Measurements from ENCODE around the gene SNUPN. TPM values are rescaled to one million over a fixed set of nuclear protein-coding genes. Genes with fewer than 3 reads are reported as not detected.

Gene SNUPN
- total RNA-seq, 4 donors from 2014 or later, result 14.2 to 18.3 (median 15.9) TPM

DNA sequence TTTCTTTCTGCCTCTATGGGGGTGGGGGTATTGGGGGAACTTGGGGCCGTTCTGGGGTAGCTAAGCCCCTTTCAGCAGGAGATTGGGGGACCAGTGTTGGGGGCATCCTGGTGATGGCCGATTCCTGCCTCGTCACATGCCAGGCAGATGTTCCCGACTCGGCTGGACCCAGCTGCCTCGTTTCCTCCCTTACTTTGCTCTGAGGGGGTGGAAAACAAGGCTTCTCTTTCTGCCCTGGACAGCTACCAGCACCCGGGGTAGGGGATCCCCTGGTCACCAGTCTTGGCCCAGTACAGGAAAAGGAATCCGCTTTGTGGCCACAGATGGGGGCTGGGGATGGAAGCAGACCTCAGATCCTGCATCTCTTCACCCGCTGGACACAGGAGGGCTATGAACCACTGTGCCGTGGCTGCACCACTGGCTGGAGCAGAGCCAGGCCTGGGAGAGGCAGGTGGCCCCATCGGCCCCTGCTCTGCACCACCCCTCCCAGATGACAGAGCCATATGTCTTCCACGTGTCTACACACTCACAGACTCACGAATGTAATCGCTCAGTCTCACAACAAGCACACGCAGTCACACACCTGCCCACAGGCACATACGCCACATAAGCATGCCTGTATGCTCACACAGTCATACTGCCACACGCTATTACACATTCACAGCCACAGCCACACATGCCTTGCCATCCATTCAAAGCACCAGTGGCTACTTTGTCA lies 34.6 kb upstream of the SNUPN start:
- Histone ChIP-seq H3K4me1 (peaks cover 3 to 10% of the 10 kb centered on the region in 2 donors), H3K4me3 (no peak overlapping the region), H3K27ac (peak overlapping the region; percentile 34 to 74 (median 57)), H3K9me3 (no peaks in the 10 kb centered on the region), H3K27me3 (no peaks in the 10 kb centered on the region), H3K36me3 (no peaks in the 10 kb centered on the region)
- in situ Hi-C loops (cut with MboI; ENCODE audit: low sequenced_read_pairs in 4 of 4), result no loop called here
- intact Hi-C loops (cut with DNase I; ENCODE audit: low total_unique reads), result no loop called here
- ATAC-seq, result no peak
- DNase-seq, result no peak
- TF ChIP-seq POLR2A (IDR thresholded peaks at IDR 0.05), result no peak
- TF ChIP-seq, protein P1, sequence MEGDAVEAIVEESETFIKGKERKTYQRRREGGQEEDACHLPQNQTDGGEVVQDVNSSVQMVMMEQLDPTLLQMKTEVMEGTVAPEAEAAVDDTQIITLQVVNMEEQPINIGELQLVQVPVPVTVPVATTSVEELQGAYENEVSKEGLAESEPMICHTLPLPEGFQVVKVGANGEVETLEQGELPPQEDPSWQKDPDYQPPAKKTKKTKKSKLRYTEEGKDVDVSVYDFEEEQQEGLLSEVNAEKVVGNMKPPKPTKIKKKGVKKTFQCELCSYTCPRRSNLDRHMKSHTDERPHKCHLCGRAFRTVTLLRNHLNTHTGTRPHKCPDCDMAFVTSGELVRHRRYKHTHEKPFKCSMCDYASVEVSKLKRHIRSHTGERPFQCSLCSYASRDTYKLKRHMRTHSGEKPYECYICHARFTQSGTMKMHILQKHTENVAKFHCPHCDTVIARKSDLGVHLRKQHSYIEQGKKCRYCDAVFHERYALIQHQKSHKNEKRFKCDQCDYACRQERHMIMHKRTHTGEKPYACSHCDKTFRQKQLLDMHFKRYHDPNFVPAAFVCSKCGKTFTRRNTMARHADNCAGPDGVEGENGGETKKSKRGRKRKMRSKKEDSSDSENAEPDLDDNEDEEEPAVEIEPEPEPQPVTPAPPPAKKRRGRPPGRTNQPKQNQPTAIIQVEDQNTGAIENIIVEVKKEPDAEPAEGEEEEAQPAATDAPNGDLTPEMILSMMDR (IDR thresholded peaks at IDR 0.05 in 4 of 5, conservative IDR thresholded peaks at IDR 0.05 in 1 of 5), result no peak

GRCh38 chr15:75659141-75659771 lies 33.7 kb upstream of the SNUPN start:
- in situ Hi-C loops (cut with MboI; ENCODE audit: low sequenced_read_pairs in 4 of 4) (no loop called here), intact Hi-C loops (cut with DNase I; ENCODE audit: low total_unique reads) (no loop called here)
- DNase-seq, result no peak
- no peak overlapping the region for H3K4me3 ChIP-seq
- peak overlapping the region; percentile 34 to 74 (median 57) for H3K27ac ChIP-seq
- H3K36me3 ChIP-seq, result no peaks in the 10 kb centered on the region
- no peak for ATAC-seq
- H3K27me3 ChIP-seq, result no peaks in the 10 kb centered on the region
- peaks cover 3 to 10% of the 10 kb centered on the region in 2 donors for H3K4me1 ChIP-seq
- TF ChIP-seq POLR2A (IDR thresholded peaks at IDR 0.05), result no peak
- TF ChIP-seq, protein P1 (IDR thresholded peaks at IDR 0.05 in 4 of 5, conservative IDR thresholded peaks at IDR 0.05 in 1 of 5), result no peak
- H3K9me3 ChIP-seq, result no peaks in the 10 kb centered on the region

DNA sequence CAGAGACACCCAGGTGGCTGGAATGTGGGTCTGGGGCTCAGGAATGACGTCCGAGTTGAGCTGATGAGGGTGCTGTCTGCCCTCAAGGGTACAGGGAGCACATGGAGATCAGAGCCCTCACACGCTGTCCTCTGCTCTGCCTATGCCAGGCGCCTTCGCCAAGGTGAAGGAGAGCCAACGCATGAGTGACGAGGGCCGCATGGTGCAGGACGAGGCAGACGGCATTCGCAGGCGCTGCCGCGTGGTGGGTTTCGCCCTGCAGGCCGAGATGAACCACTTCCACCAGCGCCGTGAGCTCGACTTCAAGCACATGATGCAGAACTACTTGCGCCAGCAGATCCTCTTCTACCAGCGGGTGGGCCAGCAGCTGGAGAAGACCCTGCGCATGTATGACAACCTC lies 31.3 kb upstream of the SNUPN start:
- TF ChIP-seq, protein P1 (IDR thresholded peaks at IDR 0.05 in 4 of 5, conservative IDR thresholded peaks at IDR 0.05 in 1 of 5), result no peak
- no peak for TF ChIP-seq POLR2A (IDR thresholded peaks at IDR 0.05)
- Histone ChIP-seq H3K36me3 (no peaks in the 10 kb centered on the region), H3K27ac (no peak overlapping the region), H3K4me3 (no peak overlapping the region), H3K4me1 (peaks cover 17 to 20% of the 10 kb centered on the region in 2 donors), H3K27me3 (no peaks in the 10 kb centered on the region), H3K9me3 (no peaks in the 10 kb centered on the region)
- no peak for DNase-seq
- intact Hi-C loops (cut with DNase I; ENCODE audit: low total_unique reads), result no loop called here
- ATAC-seq, result no peak
- in situ Hi-C loops (cut with MboI; ENCODE audit: low sequenced_read_pairs in 4 of 4), result no loop called here

DNA sequence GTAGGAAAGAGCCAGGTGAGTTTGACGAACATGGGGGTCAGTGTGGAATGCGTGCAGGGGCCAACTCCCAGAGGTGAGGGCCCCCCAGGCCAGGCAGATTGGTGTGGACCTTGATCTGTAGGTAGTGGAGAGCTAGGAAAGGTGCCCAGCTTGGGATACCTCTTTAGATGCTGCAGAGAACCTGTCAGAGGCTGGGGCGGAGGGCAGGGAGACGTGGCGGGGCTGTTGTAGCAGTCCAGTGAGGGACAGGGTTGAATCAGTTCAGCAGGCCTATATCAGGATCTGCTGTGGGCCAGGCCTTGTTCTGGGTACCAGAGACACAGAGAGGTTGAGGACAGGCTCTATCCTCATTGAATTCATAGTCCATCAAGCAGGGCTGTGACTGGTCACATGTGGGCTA lies 30.8 kb upstream of the SNUPN start:
- Histone ChIP-seq H3K9me3 (no peaks in the 10 kb centered on the region), H3K36me3 (no peaks in the 10 kb centered on the region), H3K4me3 (no peak overlapping the region), H3K4me1 (peaks cover 17 to 25% of the 10 kb centered on the region in 2 donors), H3K27me3 (no peaks in the 10 kb centered on the region), H3K27ac (no peak overlapping the region)
- ATAC-seq (no peak), DNase-seq (no peak)
- intact Hi-C loops (cut with DNase I; ENCODE audit: low total_unique reads), result no loop called here
- no peak for TF ChIP-seq POLR2A (IDR thresholded peaks at IDR 0.05)
- TF ChIP-seq, protein P1 (IDR thresholded peaks at IDR 0.05 in 4 of 5, conservative IDR thresholded peaks at IDR 0.05 in 1 of 5), result no peak
- in situ Hi-C loops (cut with MboI; ENCODE audit: low sequenced_read_pairs in 4 of 4), result no loop called here

Measured in gastrocnemius medialis (tissue), 4 donors.